Measurements from ENCODE around the gene GHR. TPM values are rescaled to one million over a fixed set of nuclear protein-coding genes. Genes with fewer than 3 reads are reported as not detected.

Gene GHR
- polyA plus RNA-seq, 1 donor from 2014 or later: 0.31 TPM

DNA sequence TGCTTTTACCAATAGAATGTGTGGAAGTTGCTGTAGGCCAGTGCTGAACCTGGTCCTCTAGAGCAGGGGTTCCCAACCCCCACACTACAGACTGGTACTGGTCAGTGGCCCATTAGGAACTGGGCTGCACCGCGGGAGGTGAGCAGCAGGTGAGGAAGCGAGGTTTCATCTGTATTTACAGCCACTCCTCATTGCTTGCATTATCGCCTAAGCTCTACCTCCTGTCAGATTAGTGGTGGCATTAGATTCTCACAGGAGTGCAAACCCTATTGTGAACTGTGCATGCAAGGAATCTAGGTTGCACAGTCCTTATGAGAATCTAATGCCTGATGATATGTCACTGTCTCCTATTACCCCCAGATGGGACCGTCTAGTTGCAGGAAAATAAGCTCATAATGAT is 327.3 kb downstream of the GHR start:
- H2AFZ ChIP-seq (ENCODE audit: low read depth, low read length): no peak overlapping the region
- no peaks in the 10 kb centered on the region for H4K20me1 ChIP-seq (ENCODE audit: insufficient read depth)
- no peaks in the 10 kb centered on the region for H3K9me3 ChIP-seq (ENCODE audit: low read length)
- no peak overlapping the region for H3K9ac ChIP-seq (ENCODE audit: low read length)
- H3F3A ChIP-seq (ENCODE audit: insufficient read depth, low read length, poor library complexity, severe bottlenecking): no peaks in the 10 kb centered on the region
- no peak overlapping the region for H3K4me2 ChIP-seq (ENCODE audit: low read length)
- no peaks in the 10 kb centered on the region for H3K36me3 ChIP-seq (ENCODE audit: insufficient read depth, low read length)
- H3K27ac ChIP-seq (ENCODE audit: low read length): no peak overlapping the region
- TF ChIP-seq EZH2 (IDR thresholded peaks at IDR 0.05; ENCODE audit: borderline replicate concordance, insufficient read depth, low read length, poor library complexity, severe bottlenecking) (no peak), TAF1 (IDR thresholded peaks at IDR 0.05; ENCODE audit: low read depth) (no peak), SMC3 (conservative IDR thresholded peaks at IDR 0.05; ENCODE audit: poor library complexity) (no peak), POLR2AphosphoS5 (IDR thresholded peaks at IDR 0.05) (no peak), EP300 (conservative IDR thresholded peaks at IDR 0.05; ENCODE audit: poor library complexity, severe bottlenecking) (no peak), CTCF (IDR thresholded peaks at IDR 0.05; ENCODE audit: poor library complexity, severe bottlenecking) (no peak), MXI1 (conservative IDR thresholded peaks at IDR 0.05; ENCODE audit: poor library complexity, severe bottlenecking) (no peak), RAD21 (conservative IDR thresholded peaks at IDR 0.05) (no peak)
- TF ChIP-seq, protein P1, sequence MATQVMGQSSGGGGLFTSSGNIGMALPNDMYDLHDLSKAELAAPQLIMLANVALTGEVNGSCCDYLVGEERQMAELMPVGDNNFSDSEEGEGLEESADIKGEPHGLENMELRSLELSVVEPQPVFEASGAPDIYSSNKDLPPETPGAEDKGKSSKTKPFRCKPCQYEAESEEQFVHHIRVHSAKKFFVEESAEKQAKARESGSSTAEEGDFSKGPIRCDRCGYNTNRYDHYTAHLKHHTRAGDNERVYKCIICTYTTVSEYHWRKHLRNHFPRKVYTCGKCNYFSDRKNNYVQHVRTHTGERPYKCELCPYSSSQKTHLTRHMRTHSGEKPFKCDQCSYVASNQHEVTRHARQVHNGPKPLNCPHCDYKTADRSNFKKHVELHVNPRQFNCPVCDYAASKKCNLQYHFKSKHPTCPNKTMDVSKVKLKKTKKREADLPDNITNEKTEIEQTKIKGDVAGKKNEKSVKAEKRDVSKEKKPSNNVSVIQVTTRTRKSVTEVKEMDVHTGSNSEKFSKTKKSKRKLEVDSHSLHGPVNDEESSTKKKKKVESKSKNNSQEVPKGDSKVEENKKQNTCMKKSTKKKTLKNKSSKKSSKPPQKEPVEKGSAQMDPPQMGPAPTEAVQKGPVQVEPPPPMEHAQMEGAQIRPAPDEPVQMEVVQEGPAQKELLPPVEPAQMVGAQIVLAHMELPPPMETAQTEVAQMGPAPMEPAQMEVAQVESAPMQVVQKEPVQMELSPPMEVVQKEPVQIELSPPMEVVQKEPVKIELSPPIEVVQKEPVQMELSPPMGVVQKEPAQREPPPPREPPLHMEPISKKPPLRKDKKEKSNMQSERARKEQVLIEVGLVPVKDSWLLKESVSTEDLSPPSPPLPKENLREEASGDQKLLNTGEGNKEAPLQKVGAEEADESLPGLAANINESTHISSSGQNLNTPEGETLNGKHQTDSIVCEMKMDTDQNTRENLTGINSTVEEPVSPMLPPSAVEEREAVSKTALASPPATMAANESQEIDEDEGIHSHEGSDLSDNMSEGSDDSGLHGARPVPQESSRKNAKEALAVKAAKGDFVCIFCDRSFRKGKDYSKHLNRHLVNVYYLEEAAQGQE (IDR thresholded peaks at IDR 0.05; ENCODE audit: borderline replicate concordance): no peak
- H3K4me3 ChIP-seq (ENCODE audit: low read length): no peak overlapping the region
- no peaks in the 10 kb centered on the region for H3K9me2 ChIP-seq (ENCODE audit: insufficient read depth, low read length)
- no peaks in the 10 kb centered on the region for H3K79me2 ChIP-seq (replicated peaks; ENCODE audit: insufficient read depth, low read length)
- no peaks in the 10 kb centered on the region for H3K27me3 ChIP-seq (ENCODE audit: insufficient read depth, low read depth, low read length)

GRCh38 chr5:42751044-42751443 is 327.8 kb downstream of the GHR start:
- H2AFZ ChIP-seq (ENCODE audit: low read depth, low read length): no peak overlapping the region
- TF ChIP-seq SMC3 (conservative IDR thresholded peaks at IDR 0.05; ENCODE audit: poor library complexity) (no peak), POLR2AphosphoS5 (IDR thresholded peaks at IDR 0.05) (no peak), MXI1 (conservative IDR thresholded peaks at IDR 0.05; ENCODE audit: poor library complexity, severe bottlenecking) (no peak)

DNA sequence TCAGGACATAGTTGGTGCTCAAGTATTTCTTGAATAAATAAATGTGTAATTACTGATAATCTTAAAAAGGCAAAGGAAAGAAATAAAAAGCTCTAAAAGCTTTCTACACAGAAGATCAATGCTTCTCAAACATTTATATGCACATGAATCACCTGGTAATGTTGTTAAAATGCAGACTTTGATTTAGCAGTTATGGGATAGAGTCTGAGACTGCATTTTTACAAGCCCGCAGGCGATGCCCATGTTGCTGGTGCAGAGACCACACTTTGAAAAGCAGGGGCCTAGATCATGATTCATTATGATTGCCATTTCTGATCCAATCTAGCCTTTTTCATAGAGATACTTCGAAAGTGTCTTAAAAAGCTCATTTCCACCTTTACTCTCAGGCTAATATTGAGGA is 329.9 kb downstream of the GHR start:
- Histone ChIP-seq H3K9me2 (ENCODE audit: insufficient read depth, low read length) (no peaks in the 10 kb centered on the region), H3K27me3 (ENCODE audit: insufficient read depth, low read depth, low read length) (no peaks in the 10 kb centered on the region), H3K4me3 (ENCODE audit: low read length) (no peak overlapping the region), H3K27ac (ENCODE audit: low read length) (no peak overlapping the region), H3K4me2 (ENCODE audit: low read length) (no peak overlapping the region), H3F3A (ENCODE audit: insufficient read depth, low read length, poor library complexity, severe bottlenecking) (no peaks in the 10 kb centered on the region), H3K9me3 (ENCODE audit: low read length) (no peaks in the 10 kb centered on the region), H4K20me1 (ENCODE audit: insufficient read depth) (no peaks in the 10 kb centered on the region), H2AFZ (ENCODE audit: low read depth, low read length) (no peak overlapping the region), H3K79me2 (replicated peaks; ENCODE audit: insufficient read depth, low read length) (no peaks in the 10 kb centered on the region), H3K9ac (ENCODE audit: low read length) (no peak overlapping the region), H3K36me3 (ENCODE audit: insufficient read depth, low read length) (no peaks in the 10 kb centered on the region)
- TF ChIP-seq MXI1 (conservative IDR thresholded peaks at IDR 0.05; ENCODE audit: poor library complexity, severe bottlenecking) (no peak), EP300 (conservative IDR thresholded peaks at IDR 0.05; ENCODE audit: poor library complexity, severe bottlenecking) (no peak), POLR2AphosphoS5 (IDR thresholded peaks at IDR 0.05) (no peak), RAD21 (conservative IDR thresholded peaks at IDR 0.05) (no peak), TAF1 (IDR thresholded peaks at IDR 0.05; ENCODE audit: low read depth) (no peak), EZH2 (IDR thresholded peaks at IDR 0.05; ENCODE audit: borderline replicate concordance, insufficient read depth, low read length, poor library complexity, severe bottlenecking) (no peak), CTCF (IDR thresholded peaks at IDR 0.05; ENCODE audit: poor library complexity, severe bottlenecking) (no peak), SMC3 (conservative IDR thresholded peaks at IDR 0.05; ENCODE audit: poor library complexity) (no peak)
- TF ChIP-seq, protein P1 (IDR thresholded peaks at IDR 0.05; ENCODE audit: borderline replicate concordance): no peak

More at GRCh38 chr5:42751044-42751443, 327.8 kb downstream of the GHR start:
- Histone ChIP-seq H3F3A (ENCODE audit: insufficient read depth, low read length, poor library complexity, severe bottlenecking) (no peaks in the 10 kb centered on the region), H3K9me3 (ENCODE audit: low read length) (no peaks in the 10 kb centered on the region), H3K4me3 (ENCODE audit: low read length) (no peak overlapping the region), H3K4me2 (ENCODE audit: low read length) (no peak overlapping the region), H3K9ac (ENCODE audit: low read length) (no peak overlapping the region), H4K20me1 (ENCODE audit: insufficient read depth) (no peaks in the 10 kb centered on the region), H3K27me3 (ENCODE audit: insufficient read depth, low read depth, low read length) (no peaks in the 10 kb centered on the region), H3K27ac (ENCODE audit: low read length) (no peak overlapping the region), H3K79me2 (replicated peaks; ENCODE audit: insufficient read depth, low read length) (no peaks in the 10 kb centered on the region), H3K9me2 (ENCODE audit: insufficient read depth, low read length) (no peaks in the 10 kb centered on the region), H3K36me3 (ENCODE audit: insufficient read depth, low read length) (no peaks in the 10 kb centered on the region)

Measured in neural cell (in vitro differentiated cells).